ENCODE results near the gene EDA. TPM values are rescaled to one million over a fixed set of nuclear protein-coding genes. Genes with fewer than 3 reads are reported as not detected.

EDA gene
- total RNA-seq, 1 experiment from 2014 or later: 5.2 TPM

GRCh38 chrX:69607616-69608015 lies 8.3 kb upstream of the EDA start:
- no TSS peak for BruUV-seq (replicated peaks)
- ChIA-PET POLR2A (no interaction called here), RAD21 (ENCODE audit: low non-redundant PET in 1 of 2, low total read pairs in 2 of 2, uncharacterized antibody in 2 of 2, unreplicated experiment in 2 of 2) (no interaction called here), CTCF (no interaction called here)
- H3K79me2 ChIP-seq (ENCODE audit: insufficient read depth, low read length): no peaks in the 10 kb centered on the region
- no peaks in the 10 kb centered on the region for H3K27me3 ChIP-seq (ENCODE audit: insufficient read depth, low read length)
- ATAC-seq (no peak), DNase-seq (ENCODE audit: low read depth, low spot score) (no peak)
- H3K4me1 ChIP-seq (ENCODE audit: control insufficient read depth in 1 of 2, insufficient read depth in 2 of 2, low read length in 2 of 2): no peaks in the 10 kb centered on the region
- no peak overlapping the region for H3K9ac ChIP-seq (ENCODE audit: low read length)
- intact Hi-C loops (cut with micrococcal nuclease): no loop called here
- H3K36me3 ChIP-seq (ENCODE audit: control insufficient read depth in 1 of 2, insufficient read depth in 2 of 2, low read length in 2 of 2): no peaks in the 10 kb centered on the region
- no peak overlapping the region for H3K4me2 ChIP-seq (ENCODE audit: low read length)
- no peak for TF ChIP-seq FOSL1 (IDR thresholded peaks at IDR 0.05; ENCODE audit: low read depth)
- no peak for TF ChIP-seq TCF7L2 (IDR thresholded peaks at IDR 0.05; ENCODE audit: borderline replicate concordance, extremely low read depth, insufficient read depth, insufficient read length)
- TF ChIP-seq, protein P1, sequence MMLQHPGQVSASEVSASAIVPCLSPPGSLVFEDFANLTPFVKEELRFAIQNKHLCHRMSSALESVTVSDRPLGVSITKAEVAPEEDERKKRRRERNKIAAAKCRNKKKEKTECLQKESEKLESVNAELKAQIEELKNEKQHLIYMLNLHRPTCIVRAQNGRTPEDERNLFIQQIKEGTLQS (IDR thresholded peaks at IDR 0.05): no peak
- TF ChIP-seq SIN3A (IDR thresholded peaks at IDR 0.05; ENCODE audit: low read depth): no peak
- TF ChIP-seq JUND (IDR thresholded peaks at IDR 0.05): no peak
- no peak for TF ChIP-seq POLR2AphosphoS5 (IDR thresholded peaks at IDR 0.05; ENCODE audit: low read depth, low read length)
- TF ChIP-seq SRF (IDR thresholded peaks at IDR 0.05; ENCODE audit: low read depth): no peak
- no peak for TF ChIP-seq YY1 (IDR thresholded peaks at IDR 0.05; ENCODE audit: extremely low read depth, insufficient replicate concordance, low read depth, low read length)
- TF ChIP-seq EZH2 (IDR thresholded peaks at IDR 0.05): no peak
- TF ChIP-seq POLR2A (IDR thresholded peaks at IDR 0.05; ENCODE audit: borderline replicate concordance, extremely low read depth, insufficient read depth, insufficient read length): no peak
- TF ChIP-seq, protein P2, sequence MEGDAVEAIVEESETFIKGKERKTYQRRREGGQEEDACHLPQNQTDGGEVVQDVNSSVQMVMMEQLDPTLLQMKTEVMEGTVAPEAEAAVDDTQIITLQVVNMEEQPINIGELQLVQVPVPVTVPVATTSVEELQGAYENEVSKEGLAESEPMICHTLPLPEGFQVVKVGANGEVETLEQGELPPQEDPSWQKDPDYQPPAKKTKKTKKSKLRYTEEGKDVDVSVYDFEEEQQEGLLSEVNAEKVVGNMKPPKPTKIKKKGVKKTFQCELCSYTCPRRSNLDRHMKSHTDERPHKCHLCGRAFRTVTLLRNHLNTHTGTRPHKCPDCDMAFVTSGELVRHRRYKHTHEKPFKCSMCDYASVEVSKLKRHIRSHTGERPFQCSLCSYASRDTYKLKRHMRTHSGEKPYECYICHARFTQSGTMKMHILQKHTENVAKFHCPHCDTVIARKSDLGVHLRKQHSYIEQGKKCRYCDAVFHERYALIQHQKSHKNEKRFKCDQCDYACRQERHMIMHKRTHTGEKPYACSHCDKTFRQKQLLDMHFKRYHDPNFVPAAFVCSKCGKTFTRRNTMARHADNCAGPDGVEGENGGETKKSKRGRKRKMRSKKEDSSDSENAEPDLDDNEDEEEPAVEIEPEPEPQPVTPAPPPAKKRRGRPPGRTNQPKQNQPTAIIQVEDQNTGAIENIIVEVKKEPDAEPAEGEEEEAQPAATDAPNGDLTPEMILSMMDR (IDR thresholded peaks at IDR 0.05 in 2 of 3, conservative IDR thresholded peaks at IDR 0.05 in 1 of 3; ENCODE audit: borderline replicate concordance in 1 of 3, insufficient read depth in 1 of 3, low read depth in 2 of 3, low read length in 2 of 3): no peak
- TF ChIP-seq EGR1 (IDR thresholded peaks at IDR 0.05; ENCODE audit: low read depth): no peak
- TF ChIP-seq EZH2phosphoT487 (IDR thresholded peaks at IDR 0.05; ENCODE audit: borderline replicate concordance): no peak
- TF ChIP-seq RAD21 (IDR thresholded peaks at IDR 0.05; ENCODE audit: low read depth): no peak
- no peak for TF ChIP-seq ZNF274 (IDR thresholded peaks at IDR 0.05; ENCODE audit: low read depth, low read length)
- TF ChIP-seq, protein P3, sequence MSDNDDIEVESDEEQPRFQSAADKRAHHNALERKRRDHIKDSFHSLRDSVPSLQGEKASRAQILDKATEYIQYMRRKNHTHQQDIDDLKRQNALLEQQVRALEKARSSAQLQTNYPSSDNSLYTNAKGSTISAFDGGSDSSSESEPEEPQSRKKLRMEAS (IDR thresholded peaks at IDR 0.05): no peak
- no peak for TF ChIP-seq CBX3 (IDR thresholded peaks at IDR 0.05; ENCODE audit: low read depth)
- TF ChIP-seq, protein P4, sequence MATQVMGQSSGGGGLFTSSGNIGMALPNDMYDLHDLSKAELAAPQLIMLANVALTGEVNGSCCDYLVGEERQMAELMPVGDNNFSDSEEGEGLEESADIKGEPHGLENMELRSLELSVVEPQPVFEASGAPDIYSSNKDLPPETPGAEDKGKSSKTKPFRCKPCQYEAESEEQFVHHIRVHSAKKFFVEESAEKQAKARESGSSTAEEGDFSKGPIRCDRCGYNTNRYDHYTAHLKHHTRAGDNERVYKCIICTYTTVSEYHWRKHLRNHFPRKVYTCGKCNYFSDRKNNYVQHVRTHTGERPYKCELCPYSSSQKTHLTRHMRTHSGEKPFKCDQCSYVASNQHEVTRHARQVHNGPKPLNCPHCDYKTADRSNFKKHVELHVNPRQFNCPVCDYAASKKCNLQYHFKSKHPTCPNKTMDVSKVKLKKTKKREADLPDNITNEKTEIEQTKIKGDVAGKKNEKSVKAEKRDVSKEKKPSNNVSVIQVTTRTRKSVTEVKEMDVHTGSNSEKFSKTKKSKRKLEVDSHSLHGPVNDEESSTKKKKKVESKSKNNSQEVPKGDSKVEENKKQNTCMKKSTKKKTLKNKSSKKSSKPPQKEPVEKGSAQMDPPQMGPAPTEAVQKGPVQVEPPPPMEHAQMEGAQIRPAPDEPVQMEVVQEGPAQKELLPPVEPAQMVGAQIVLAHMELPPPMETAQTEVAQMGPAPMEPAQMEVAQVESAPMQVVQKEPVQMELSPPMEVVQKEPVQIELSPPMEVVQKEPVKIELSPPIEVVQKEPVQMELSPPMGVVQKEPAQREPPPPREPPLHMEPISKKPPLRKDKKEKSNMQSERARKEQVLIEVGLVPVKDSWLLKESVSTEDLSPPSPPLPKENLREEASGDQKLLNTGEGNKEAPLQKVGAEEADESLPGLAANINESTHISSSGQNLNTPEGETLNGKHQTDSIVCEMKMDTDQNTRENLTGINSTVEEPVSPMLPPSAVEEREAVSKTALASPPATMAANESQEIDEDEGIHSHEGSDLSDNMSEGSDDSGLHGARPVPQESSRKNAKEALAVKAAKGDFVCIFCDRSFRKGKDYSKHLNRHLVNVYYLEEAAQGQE (IDR thresholded peaks at IDR 0.05; ENCODE audit: low read depth): no peak
- H3K9me2 ChIP-seq (ENCODE audit: insufficient read depth): no peaks in the 10 kb centered on the region
- no peak overlapping the region for H2AFZ ChIP-seq (ENCODE audit: low read depth, low read length, poor library complexity, severe bottlenecking)
- H3K4me3 ChIP-seq (replicated peaks in 1 of 2; ENCODE audit: low read depth in 1 of 2, low read length in 2 of 2): no peak overlapping the region
- no peak overlapping the region for H3K27ac ChIP-seq (ENCODE audit: low read depth, low read length)
- H4K20me1 ChIP-seq (ENCODE audit: insufficient read depth): no peaks in the 10 kb centered on the region
- no peaks in the 10 kb centered on the region for H3K9me3 ChIP-seq (ENCODE audit: control insufficient read depth in 1 of 2, insufficient read depth in 1 of 2, low read depth in 1 of 2, low read length in 2 of 2)
